Neural progenitor cell (in vitro differentiated cells): Measurements from ENCODE around the gene PLPP3.

Experiments used
- CTCF ChIP-seq: fragments of 200-600 bp; sonication (generic); IDR thresholded peaks from 2 replicates; pipeline ENCODE4 v1.5.1; 2017; ENCODE audit warnings: antibody characterized with exemption, mild to moderate bottlenecking
- EZH2 ChIP-seq: fragments of 200-600 bp; sonication (generic); IDR thresholded peaks from 2 replicates; pipeline ENCODE4 v1.6.1; 2017; ENCODE audit warnings: antibody characterized with exemption, mild to moderate bottlenecking, moderate library complexity
- EZH2phosphoT487 ChIP-seq: fragments of 200-600 bp; sonication (generic); IDR thresholded peaks from 2 replicates; pipeline ENCODE4 v1.6.1; 2017; ENCODE audit warnings: antibody characterized with exemption

- no peak for TF ChIP-seq CTCF
- no peak for TF ChIP-seq EZH2phosphoT487
- TF ChIP-seq EZH2, result no peak
These were observed 53.8 kb downstream of the PLPP3 start for GRCh38 chr1:56525489-56526041.
